Body of pancreas (tissue), 4 donors: Measurements from ENCODE around the gene CNDP2.

ENCODE experiments used
- POLR2A ChIP-seq, 3 donors: fragments of 450-650 bp; IDR thresholded peaks; one replicate each; pipeline ENCODE4 v1.6.1; 2016; ENCODE audit warnings: antibody characterized with exemption in 3 of 3, mild to moderate bottlenecking in 2 of 3
- TF ChIP-seq, protein P1 (sequence below), 7 experiments: fragments of 450-650 bp in 4 of 7; fragments of 200-600 bp in 3 of 7; sonication (generic) in 3 of 7; IDR thresholded peaks; one replicate each; pipeline ENCODE4 v1.5.1; 2016 to 2019; ENCODE audit warnings: antibody characterized with exemption in 7 of 7

DNA sequence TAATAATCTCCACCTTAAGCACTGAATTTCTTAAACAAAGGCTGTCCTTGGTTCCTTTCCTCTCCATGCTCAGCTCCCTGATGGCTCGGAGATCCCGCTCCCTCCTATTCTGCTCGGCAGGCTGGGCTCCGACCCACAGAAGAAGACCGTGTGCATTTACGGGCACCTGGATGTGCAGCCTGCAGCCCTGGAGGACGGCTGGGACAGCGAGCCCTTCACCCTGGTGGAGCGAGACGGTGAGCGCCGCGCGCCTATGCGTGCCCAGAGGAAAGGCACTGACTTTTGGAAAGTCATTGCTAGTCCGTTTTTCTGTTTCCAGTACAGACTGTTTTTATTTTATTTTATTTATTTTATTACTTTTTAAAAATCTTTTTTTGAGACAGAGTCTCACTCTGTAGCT, 9.6 kb downstream of the CNDP2 start:
- TF ChIP-seq, protein P1, sequence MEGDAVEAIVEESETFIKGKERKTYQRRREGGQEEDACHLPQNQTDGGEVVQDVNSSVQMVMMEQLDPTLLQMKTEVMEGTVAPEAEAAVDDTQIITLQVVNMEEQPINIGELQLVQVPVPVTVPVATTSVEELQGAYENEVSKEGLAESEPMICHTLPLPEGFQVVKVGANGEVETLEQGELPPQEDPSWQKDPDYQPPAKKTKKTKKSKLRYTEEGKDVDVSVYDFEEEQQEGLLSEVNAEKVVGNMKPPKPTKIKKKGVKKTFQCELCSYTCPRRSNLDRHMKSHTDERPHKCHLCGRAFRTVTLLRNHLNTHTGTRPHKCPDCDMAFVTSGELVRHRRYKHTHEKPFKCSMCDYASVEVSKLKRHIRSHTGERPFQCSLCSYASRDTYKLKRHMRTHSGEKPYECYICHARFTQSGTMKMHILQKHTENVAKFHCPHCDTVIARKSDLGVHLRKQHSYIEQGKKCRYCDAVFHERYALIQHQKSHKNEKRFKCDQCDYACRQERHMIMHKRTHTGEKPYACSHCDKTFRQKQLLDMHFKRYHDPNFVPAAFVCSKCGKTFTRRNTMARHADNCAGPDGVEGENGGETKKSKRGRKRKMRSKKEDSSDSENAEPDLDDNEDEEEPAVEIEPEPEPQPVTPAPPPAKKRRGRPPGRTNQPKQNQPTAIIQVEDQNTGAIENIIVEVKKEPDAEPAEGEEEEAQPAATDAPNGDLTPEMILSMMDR (IDR thresholded peaks at IDR 0.05): no peak
- TF ChIP-seq POLR2A (IDR thresholded peaks at IDR 0.05): no peak
